Stimulated activated CD8-positive, alpha-beta memory T cell treated with anti-CD3 and anti-CD28 coated beads, Interleukin-15, amount 100 ng/mL, for 24 hours (primary cell): ENCODE measurements around the gene LDLRAD4.

Experiments used
- DNase-seq: peaks from one replicate; pipeline ENCODE4 v3.0.0-alpha.2; 2020; ENCODE audit warnings: low read depth

Gene LDLRAD4

DNA sequence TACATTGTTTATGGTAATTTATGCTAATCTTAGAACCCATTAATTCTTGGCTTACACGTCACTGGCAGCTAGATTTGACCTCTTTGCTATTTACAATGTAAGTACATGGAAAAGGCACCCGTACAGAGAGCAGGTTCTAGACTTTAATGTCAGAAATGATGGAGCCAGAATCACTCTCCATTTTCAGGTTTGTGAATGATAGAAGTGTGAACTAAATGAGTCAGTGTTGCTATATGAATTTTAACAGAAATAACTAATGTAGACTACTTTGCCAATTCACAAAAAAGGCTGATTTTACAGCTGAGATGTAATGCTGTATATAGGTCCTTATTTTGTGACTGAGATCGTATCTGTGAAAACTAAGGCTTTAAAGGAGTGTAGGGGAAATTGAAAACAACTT, 214.6 kb downstream of the LDLRAD4 start:
- no peak for DNase-seq

GRCh38 chr18:13433685-13434084, 215.1 kb downstream of the LDLRAD4 start:
- no peak for DNase-seq

DNA sequence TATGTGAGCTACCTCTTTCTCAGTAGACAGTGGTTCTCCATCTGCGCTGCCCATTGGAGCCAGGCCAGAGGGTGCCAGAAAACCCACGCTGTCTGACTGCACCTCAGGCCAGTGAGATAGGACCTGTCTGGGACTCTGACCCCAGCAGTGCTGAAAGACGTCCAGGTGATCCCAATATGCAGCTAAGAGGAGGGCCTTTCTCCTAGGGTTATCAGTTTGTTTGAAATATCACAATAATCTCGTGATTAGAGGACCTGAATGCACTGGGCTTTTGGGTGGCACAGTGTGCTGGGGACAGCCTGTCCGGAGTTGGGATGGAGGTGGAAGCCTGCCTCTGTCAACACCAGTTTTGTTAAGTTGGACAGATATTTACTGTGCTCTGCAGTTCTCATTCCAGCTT, 216.3 kb downstream of the LDLRAD4 start:
- DNase-seq, result no peak

GRCh38 chr18:13435586-13436333, 217.2 kb downstream of the LDLRAD4 start:
- DNase-seq, result no peak

GRCh38 chr18:13436576-13436975, 218.0 kb downstream of the LDLRAD4 start:
- DNase-seq, result no peak

DNA sequence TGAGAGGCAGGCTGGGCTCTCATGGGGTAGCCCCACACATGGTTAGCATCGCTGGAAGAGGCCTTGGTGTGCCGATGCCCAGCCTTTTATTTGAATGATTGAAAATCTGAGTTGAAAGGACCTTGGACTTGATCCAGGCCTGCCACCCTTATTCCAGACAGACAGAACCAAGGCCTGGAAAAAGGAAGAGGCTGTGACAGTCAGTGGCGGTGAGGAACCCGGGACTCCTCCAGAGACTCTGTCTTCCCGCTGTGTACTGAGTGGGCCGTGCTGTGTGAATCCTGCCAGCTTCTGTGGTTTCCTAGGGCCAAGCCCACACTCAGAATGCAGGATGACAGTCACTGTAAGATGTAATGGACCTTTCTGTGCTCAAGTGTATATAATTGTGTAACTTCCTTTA, 218.5 kb downstream of the LDLRAD4 start:
- DNase-seq, result no peak

GRCh38 chr18:13437796-13438506, 219.4 kb downstream of the LDLRAD4 start:
- DNase-seq, result no peak

- DNase-seq, result no peak
These were observed 220.0 kb downstream of the LDLRAD4 start for GRCh38 chr18:13438507-13439056.

- no peak for DNase-seq
These were observed 220.9 kb downstream of the LDLRAD4 start for GRCh38 chr18:13439461-13439860.

DNA sequence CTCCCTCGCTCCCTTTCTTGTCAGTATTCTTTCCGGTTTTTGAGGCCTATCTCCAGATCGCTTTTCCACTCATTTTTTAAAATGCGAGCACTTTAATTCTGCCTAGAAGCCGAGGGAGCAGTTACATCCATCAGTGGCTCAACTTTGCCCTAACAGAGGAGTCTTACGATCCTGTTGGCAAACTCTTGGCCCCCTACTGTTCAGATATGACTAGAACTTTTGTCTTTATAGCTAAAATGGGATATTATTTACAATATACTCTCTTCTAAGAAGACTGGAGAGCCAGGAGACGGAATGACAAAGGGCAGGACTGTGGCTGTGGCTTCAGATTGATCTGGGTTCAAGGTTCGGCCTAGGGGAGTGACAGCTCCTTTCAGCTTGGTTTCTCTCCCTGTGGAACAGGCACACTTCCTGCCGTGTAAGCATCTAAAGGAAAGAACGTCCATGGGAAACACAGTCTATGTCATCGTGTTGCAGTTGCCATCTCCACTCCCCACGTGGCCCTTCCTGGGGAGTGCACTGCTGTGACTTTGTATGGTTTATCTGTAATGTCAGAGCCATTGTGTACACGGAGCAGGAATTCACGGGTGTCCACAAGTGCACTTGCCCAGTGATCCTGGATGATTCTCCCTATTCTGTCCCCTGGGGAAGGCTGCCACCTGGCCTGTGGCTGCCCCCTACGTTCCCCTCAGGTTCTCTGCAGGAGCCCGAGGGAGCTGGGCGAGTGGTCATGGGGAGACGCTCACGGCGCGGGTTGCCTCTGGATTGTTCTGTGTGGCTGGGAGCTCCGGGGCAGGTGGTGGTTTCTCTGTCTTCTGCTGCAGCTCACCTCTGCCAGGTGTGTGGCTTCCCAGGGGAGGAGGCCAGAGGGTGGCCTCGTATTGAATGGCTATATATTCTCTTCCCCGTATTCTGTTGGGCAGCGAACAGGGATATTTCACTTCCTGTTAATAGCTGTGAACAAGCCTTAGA, 222.0 kb downstream of the LDLRAD4 start:
- no peak for DNase-seq

DNA sequence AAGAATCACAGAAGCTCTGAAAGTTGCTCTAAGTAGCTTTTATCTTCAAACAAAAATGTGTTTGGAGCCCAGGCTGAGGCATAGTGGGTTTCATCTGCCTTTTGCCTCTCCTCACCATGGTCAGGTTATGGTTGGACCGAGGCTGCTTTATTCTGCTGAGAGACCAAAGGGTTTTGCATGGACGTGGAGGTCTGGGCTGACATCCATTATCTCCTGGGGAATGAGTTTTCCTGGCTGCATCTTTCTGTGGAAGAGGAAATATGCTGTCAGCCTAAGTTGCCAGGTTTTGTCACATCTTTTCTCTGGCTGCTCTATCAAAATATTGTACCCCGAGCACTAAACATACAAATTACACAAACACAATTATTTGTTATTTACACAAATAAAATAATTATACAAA, 223.2 kb downstream of the LDLRAD4 start:
- no peak for DNase-seq

GRCh38 chr18:13442451-13442850, 223.9 kb downstream of the LDLRAD4 start:
- DNase-seq, result no peak

DNA sequence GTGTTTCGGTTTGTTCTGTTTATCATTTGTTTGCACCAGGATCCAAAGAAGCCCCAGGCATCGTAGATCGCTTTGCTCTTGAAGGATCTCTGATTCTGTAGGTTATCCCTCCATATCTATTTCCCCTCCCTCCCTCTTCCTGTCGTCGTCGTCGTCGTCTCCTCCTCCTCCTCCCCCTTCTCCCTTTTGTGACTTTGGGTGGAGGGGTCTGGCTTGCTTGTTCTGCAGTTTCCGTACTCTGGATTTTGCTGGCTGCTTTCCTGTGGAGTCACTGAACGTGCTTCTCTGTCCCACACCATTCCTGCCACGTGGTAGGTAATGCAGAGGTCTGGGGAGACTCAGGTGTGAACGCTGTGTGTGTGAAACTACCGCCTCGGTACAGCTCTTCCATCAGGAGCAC, 225.0 kb downstream of the LDLRAD4 start:
- DNase-seq, result no peak

DNA sequence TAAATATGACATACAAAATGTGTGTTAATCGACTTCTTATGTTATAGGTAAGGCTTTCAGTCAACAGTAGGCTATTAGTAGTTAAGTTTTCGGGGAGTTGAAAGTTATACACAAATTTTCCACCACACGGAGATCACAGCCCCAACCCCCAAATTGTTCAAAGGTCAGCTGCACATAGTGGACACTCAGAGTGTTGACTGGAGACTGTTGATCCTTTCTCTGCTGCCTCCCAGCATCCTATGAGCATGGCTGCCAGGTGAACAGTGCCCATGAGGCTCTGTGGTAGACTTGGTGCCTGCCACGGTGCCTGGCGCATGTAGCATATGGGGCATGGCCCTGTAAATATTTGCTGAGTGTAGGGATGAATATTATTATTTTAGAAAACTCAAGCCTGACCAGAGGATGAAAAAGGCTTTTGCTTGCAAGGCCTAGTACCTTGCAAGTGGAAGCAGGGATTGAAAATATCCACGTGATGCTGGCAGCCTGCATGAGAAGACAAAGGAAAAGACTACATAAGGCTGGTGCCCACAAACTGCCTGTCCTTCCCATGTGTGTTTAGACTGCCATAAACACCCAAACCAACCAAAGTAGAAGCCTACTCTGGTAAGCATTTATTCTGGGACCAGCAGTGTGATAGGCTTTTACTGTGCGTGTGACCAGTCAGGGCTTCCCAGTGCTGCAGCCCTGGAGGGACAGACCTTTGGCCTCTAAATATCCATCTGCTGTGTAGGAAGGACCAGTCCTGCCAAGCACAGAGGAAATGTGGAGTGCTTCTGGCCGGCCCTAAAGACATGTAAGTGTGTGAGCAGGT, 226.1 kb downstream of the LDLRAD4 start:
- no peak for DNase-seq

GRCh38 chr18:13445241-13445897, 226.8 kb downstream of the LDLRAD4 start:
- no peak for DNase-seq

DNA sequence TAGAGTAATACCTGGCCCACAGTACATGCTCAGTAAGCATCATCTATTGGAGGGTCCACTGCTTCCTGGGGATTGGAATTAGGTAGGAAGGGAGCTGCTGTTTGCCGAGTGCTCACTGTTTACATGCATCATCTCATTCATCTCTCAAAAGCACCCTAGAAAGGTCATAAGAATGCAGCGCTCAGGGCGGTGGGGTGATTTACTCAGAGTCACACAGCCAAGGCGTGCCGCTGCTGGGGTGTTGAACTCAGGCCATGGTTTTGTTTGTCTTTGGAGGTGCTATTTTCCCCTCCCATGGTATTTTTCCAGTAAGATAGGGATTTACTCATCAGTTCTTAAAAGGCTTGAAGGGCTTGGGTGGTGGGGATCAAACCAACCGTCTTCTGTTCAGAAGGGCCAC, 227.5 kb downstream of the LDLRAD4 start:
- no peak for DNase-seq

DNA sequence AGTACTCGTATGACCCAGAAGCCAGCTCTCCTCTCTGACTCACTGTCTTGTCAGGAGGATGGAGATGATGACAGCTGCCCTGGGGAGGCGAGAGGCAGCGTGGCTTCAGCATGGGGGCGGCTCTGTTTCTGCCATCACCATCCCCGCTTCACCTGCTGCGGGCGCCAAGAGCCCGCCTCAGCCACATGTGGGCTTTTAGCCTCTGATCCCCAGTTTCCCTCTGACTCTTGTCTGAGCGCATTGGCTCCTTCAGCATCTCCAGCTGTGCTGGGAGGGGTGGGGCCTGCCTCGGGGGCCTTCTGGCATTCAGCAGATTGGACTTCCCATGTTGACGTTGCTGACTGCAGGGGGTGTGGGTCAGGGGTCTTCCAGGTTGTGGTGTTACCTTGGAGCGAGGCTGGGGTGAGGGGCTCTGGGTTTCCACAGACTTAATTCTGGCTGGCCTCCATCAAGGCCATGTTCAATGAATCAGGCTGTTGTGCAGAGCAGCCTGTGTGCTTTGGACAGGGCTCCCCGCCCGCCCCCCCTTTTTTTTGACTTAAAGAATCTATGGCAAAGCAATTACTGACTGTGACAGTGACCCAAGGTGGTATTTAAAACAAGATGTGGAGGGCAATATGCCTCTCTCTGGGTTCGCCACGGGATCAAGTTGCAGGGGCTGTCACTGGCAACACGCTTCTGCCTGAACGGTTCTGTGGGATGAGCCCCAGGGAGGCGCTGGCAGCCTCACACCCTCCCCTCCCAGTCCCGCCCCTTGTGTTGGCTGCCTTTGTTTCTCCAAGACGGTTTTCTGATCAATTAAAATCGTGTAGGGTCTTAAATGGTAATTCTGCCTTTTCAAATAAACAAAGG, 228.3 kb downstream of the LDLRAD4 start:
- DNase-seq, result no peak

DNA sequence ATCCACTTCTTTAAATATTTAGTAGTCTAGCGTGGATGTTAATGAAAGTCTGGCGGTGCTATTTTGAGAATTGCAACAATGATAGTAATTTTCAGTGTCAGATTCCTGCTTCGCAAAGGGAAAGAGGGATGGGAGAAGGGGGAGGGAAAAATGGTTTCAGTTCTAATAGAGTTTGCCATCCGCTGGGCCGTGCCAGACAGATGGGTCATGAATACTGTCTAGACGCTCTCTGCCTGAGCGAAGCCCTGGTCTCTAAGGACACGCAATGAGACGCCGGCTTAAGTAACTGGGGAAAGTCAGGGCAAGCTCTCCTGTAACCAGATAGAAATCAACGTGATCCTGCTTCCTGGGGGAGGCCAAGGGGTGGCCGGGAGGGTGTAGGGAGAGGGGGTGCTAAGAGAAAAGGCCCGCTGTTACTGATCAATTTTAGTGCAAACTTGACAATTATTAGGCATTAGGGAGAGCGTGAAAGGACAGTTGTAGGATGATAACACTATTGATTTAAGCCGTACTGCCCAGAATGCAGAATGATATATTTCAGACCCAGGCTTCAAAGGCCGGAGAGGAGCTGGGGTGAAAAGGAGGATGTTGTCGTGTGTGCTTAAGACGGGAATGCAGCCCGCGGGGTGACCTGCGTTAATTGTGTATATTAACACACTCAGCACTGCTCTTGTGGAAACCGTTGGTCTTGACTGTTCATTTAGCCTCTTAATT, 229.2 kb downstream of the LDLRAD4 start:
- no peak for DNase-seq

DNA sequence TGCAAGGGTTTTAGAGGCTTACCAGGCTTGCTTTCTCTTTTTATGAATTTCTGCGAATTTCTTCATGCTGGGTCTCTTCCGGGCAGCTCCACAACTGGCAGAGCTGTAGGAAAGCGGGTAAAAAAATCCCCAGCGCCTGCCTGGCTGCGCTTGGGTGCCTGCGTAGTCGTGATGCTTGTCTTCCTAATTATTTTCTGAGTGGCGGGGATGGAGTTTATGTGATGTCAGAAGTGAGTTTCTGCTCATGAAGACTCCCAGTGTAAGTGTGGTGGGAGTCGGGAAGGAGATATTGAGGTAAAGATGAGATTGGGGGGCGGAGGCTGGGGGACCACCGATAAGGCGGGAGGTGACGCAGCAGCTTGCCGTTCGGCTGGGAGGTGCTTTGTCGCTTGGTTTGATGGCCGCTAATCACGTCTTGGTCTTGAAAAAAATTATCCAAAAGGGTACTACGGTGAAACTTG, 229.8 kb downstream of the LDLRAD4 start:
- no peak for DNase-seq
